HG03039 (cell line): ENCODE data around the gene NPAS3.

Experiments used
- ATAC-seq: cut with Tn5 transposase; IDR thresholded peaks from one replicate; pipeline ENCODE4 v1.9.1; 2021; ENCODE audit warnings: mild to moderate bottlenecking, moderate library complexity; ENCODE audit not compliant: unreplicated experiment

NPAS3 gene

DNA sequence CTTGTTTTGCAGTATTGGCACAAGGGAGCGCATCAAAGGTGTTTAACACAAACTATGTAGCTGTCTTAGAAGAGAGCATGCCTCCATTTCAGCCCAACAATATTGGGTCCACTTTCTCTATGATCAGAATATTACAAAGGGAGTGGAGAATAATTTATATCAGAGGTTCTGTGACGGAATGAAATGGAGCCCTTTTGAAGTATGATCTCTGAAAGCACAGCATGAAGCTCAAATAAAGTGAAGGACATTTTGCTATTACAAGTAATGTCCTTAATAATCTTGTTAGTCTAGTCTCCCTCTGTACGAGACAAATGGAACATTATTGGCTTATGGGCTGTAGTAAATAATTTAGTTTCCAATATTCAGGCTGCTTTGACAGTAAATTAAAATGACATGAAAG, 302.7 kb downstream of the NPAS3 start:
- ATAC-seq = no peak

GRCh38 chr14:33249233-33249820, 310.6 kb downstream of the NPAS3 start:
- no peak for ATAC-seq

GRCh38 chr14:33250963-33251362, 312.3 kb downstream of the NPAS3 start:
- no peak for ATAC-seq

DNA sequence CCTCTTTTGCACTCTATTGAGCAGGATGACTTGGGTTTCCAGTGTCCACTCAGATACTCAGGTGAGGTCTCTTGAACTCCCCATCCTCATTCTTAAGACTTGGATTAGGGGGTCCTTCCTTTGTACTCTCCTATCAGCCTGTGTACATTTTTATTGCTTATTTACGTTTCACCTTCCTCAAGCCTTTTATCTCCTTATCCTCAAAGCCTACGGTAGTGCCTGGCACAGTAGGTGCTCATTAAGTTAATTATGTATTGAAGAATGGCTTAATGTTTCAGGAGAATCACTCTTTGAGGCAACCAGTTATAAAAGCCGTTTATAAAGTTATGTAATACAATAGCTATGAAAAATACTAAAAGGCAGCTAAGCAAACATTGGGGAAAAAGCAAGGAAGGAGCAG, 315.7 kb downstream of the NPAS3 start:
- no peak for ATAC-seq

DNA sequence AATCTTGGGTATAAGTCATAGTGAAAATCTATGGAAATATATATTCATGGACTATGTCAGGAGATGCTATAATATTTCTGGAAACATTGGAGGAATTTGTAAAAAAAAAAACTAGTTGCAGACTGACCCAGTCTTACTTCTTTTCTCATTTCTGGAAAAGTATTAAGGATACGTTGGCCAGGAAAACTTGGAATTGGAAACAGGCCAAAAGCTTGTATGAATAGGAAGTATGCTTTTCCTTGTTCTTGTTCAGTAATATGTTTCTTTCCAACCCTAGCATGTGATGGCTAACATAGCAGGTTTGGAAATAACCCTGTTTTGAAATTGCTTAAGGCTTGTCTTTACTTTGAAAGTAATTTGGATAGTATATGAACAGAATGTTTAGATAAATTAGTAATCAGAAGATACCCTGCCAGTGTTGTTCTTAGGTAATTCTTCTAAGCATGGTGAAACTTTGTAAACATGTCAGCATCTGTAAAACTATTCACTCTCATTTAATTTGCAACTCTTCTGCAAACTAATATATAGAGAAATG, 316.2 kb downstream of the NPAS3 start:
- no peak for ATAC-seq

GRCh38 chr14:33257796-33258195, 319.1 kb downstream of the NPAS3 start:
- no peak for ATAC-seq

DNA sequence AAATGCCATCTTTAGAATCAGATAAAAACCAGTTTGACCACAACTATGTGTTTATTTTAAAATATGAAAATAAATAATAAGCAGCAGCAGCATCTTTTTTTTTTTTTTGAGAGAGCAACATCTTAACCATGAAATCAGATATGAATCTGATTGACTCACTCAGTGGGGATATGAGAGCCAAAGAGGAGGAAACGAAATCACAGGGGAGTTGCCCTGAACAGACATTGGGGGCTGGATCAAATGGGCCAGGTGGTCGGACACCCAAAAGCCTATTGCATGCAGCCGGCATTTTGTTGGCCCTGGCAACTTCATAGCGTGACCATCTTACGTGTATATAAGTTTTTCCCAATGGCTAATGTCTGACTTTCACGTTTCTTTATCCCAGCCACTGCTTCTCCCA, 321.1 kb downstream of the NPAS3 start:
- ATAC-seq = no peak

- ATAC-seq = no peak
Observed at GRCh38 chr14:33271216-33271615, 332.5 kb downstream of the NPAS3 start.

DNA sequence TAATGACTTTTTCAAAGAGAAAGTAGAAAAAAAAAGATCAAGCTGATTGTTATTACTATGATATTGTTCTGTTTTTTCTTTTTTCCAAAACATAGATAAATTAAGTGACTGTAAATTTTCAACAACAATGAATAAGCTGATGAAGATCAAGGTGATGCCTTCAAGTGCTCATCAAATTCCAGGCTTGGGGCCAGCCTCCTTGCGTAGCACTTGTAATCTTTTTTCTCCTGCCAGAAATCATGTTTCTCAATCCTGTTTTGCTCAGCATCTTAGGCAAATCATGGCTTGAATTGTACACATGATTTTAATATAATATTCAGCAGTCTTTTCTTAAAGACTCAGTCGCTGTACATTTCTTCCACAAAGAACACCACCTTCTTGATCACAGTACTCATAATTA, 333.2 kb downstream of the NPAS3 start:
- no peak for ATAC-seq

GRCh38 chr14:33273978-33274377, 335.3 kb downstream of the NPAS3 start:
- ATAC-seq = no peak

- ATAC-seq = no peak
Observed at GRCh38 chr14:33275879-33276278, 337.2 kb downstream of the NPAS3 start.

DNA sequence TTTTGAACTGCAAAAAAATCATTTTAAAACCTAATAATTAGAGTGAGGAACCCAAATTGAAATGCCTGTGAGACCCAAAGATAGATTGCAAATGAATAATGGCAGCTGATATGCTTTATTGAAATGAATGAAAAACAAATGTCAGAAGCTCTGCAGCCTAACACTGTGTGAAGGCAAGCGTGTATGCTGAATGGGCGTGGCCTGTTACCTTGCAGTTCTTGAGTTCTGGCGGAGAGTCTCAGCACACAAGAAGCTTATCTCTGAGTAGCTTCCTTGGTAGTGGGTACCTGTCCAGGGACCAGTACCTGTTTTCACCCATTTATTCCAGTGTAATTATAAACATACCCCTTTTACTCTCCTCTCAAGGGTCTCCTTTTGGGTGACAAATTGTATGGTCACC, 341.2 kb downstream of the NPAS3 start:
- ATAC-seq = no peak

DNA sequence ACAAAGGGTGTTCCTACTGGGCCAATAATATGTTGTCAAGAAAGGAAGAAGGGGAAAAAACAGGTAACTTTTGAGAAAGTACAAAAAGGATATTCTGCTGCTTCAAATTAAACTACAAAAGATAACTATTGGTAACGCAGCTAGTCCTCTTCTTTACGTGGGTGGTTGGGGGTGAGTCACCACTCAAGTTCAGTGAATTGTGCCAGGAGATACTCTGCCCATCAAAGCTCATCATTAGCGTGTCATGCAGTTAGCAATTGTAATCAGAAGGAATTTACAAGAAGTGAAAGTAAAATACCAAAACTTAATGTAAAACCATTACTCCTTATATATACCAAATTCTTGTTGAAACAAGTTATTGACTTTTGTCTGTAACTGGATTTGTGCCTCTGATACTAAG, 342.0 kb downstream of the NPAS3 start:
- ATAC-seq = no peak

GRCh38 chr14:33282331-33283230, 343.9 kb downstream of the NPAS3 start:
- no peak for ATAC-seq

GRCh38 chr14:33285902-33286700, 347.4 kb downstream of the NPAS3 start:
- no peak for ATAC-seq

DNA sequence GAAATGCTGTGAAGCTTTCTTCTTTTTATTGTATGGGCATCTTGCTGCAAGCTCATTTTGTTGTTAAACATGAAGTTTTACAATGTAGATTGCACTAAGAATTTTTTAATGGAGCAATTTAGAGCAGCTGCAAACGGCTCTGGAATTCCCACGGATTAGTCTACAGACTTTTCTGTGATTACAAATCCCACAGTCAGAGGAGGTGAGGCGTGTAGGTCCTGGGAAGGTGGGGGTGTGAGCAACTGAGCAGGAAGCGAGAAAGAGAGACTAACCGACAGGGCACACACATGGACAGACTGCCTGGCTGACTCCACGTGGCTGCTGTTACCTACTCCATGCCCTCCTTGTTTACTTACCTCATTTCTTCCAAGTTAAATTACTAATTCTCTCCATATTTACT, 348.5 kb downstream of the NPAS3 start:
- ATAC-seq = no peak

- no peak for ATAC-seq
Observed at GRCh38 chr14:33290641-33291040, 352.0 kb downstream of the NPAS3 start.

DNA sequence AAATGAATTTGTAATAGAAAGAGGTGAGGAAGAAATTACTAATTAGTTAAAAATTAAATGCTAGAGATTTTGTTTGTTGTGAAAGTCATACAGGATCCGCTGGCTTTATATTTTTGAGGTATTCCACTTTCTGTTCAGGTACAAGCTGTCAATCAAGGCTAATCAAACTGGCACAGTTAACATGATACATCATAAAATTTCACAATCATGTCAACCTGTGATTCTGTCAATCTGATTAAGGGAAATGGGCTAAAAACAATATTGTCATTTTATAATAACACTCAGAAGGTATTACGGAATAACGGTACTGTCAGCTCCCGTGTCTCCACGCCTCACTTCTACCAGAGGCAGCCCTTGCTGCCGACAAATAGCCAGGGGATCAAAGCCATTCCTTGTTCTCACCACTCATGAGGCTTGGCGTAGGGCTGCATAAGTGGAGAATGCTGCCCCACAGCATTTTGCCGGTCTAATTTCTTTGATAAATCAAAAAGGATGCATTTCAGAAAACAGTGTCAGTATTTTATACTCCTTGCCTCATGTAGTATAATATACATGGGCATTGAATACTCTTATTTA, 352.9 kb downstream of the NPAS3 start:
- ATAC-seq = no peak

GRCh38 chr14:33294419-33294818, 355.7 kb downstream of the NPAS3 start:
- no peak for ATAC-seq

DNA sequence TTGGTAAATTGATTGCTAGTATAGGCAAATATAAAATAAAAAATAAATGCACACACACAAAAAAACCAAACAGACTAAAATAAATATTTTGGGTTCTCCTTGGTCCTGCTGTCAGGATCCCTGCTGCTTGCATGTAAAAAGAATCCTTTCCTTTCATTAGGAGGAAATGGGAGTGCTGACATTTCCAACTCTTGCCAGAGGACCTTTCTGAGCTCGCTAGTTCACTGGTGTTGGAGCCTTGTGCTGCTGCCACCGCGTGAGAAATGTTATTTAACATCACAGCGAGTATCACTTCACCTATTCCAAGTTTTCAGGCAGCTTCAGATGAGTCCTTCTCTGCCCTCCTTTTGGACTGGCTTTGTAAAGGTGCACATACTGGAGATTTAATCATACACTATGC, 358.9 kb downstream of the NPAS3 start:
- ATAC-seq = no peak

DNA sequence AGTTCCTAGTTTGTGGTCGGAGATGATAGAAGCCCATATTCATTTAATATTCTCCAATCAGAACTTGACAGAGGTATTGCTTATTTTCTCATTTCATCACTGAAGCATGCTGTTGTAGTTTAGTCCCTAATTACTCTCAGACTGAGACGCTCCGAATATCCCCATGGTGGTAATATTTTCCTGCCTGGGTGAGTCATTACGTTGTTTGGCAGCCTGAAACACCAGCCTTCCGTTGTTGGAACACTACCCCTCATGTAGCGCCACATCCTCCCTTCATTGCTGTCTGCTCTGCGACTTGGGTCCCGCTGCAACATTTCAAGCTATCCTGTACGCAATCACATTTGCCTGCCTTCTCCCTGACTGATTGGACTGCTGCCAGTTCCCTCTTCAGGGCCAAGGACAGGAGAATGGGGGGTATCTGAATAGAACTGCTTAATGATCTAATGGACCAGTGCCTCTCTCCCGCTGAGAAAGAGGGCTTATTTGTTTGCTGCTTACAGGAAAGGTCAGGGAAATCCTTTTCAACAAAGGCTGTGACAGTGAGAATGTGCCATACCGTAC, 369.1 kb downstream of the NPAS3 start:
- ATAC-seq = no peak
